SK-N-MC (cell line): Measurements from ENCODE around the gene GRIPAP1.

Experiments
- EZH2 ChIP-seq: fragments of 200-600 bp; sonication (generic); IDR thresholded peaks from one replicate; pipeline ENCODE4 v1.6.1; 2017; ENCODE audit warnings: antibody characterized with exemption
- POLR2AphosphoS5 ChIP-seq: IDR thresholded peaks from 2 replicates; pipeline ENCODE4 v1.6.1; 2012; ENCODE audit warnings: mild to moderate bottlenecking, low read depth, low read length, borderline replicate concordance

- TF ChIP-seq EZH2 (no peak), POLR2AphosphoS5 (no peak)
These were observed 35.1 kb downstream of the GRIPAP1 start for GRCh38 chrX:48966796-48967579.
